ENCODE results near the gene POTEF.
"Not testable (repeated sequence)": the region's sequence is repeated elsewhere in the genome, so short reads cannot be mapped to it uniquely, and the experiment has no call there.

POTEF gene

DNA sequence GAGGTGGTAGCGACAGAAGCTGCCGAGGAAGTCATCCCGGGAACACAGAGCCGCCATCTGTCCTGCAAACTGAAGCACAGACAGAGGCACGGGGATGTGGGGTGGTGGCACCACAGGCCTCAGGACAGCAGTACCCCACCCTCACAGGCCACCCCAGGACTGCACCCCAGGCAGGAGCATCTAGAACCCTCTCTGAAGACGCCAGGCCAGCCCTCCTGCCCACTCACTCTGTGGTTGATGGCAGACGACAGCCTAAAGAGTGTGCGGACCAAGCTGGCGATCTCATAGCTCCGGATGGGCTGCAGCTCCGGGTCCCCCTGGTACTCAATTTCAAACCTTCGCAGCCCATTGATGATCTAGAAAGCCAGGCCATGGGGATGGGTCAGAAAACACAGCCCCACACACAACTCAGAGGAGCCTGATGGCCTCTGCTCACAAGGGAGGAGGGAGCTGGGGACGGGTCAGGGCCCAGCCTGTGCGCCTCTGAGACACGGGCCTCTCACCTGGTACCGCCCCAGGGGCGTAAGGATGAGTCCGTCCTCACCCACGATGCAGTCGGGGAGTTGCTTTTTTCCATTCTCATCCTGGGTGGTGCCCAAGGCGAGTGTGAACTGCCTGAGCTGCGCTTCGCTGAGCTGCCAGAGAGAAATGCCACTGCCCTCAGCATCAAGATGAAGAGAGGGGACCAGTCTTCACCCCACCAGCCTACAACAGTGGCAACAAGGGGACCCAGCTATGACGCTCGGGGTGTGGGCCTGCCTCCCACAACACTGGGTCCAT, 24.0 kb upstream of the POTEF start:
- no peak for DNase-seq (ENCODE audit: low read depth in 3 of 3, low spot score in 1 of 3)

GRCh38 chr2:130152136-130152815, 23.3 kb upstream of the POTEF start:
- not testable (repeated sequence) for DNase-seq (ENCODE audit: low read depth in 3 of 3, low spot score in 1 of 3)

GRCh38 chr2:130151145-130151512, 22.1 kb upstream of the POTEF start:
- DNase-seq (ENCODE audit: low read depth in 3 of 3, low spot score in 1 of 3), result not testable (repeated sequence)

DNA sequence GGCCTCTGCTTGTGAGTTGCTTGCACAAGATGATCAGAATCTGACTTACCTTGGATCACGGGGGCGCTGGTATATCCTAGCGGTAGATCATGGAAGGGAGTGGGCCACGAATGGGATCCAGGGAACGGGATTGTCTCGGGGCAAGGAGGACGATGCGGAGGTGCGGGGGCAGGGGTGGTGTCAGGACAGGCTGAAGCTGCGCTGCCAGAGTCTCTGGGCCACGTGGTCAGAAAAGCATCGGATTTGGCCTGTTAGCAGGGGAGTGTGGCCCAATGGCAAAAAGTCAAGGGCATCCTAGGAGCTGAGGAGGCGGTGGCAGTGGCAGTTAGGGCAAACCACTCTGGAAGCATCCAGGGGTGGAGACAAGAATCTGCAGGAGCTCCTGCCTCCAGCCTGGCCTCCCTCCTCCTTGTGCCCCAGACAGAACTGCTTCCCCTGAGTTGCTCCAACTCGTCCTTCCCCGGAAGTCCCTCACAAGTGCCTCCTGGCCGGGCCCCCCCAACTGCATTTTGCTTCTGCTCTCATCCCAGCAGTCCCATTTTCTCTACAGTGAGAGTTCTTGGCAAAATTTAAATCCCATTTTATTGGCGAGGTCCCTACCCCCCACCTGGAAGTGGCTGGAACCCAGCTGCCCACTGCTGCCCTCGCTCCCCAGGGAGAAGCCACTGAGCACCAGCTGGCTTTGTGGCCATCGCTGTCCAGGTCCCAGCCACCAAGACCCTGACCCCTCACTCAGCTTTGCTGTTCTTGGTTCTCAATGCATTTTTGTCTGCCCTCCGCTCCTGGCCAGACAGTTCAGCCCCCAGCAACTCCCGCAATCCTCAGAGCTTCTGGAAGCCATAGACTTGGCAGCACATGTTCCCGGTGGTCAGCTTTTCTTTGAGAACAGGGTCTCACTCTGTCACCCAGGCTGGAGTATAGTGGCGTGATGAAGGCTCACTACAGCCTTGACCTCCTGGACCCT, 21.4 kb upstream of the POTEF start:
- DNase-seq (ENCODE audit: low read depth in 3 of 3, low spot score in 1 of 3), result no peak

GRCh38 chr2:130148515-130148914, 19.5 kb upstream of the POTEF start:
- not testable (repeated sequence) for DNase-seq (ENCODE audit: low read depth in 3 of 3, low spot score in 1 of 3)

- peak in 1 of 3 donors; percentile 24 for DNase-seq (ENCODE audit: low read depth in 3 of 3, low spot score in 1 of 3)
These were observed 16.0 kb upstream of the POTEF start, which contains the start of gene CCDC74B for GRCh38 chr2:130145006-130145414. Gene CCDC74B, minus strand, starts transcription at chr2:130145112. Its CDS starts 116 bp downstream, at chr2:130144996.

GRCh38 chr2:130143266-130144039, 14.4 kb upstream of the POTEF start:
- DNase-seq (ENCODE audit: low read depth in 3 of 3, low spot score in 1 of 3), result not testable (repeated sequence)

DNA sequence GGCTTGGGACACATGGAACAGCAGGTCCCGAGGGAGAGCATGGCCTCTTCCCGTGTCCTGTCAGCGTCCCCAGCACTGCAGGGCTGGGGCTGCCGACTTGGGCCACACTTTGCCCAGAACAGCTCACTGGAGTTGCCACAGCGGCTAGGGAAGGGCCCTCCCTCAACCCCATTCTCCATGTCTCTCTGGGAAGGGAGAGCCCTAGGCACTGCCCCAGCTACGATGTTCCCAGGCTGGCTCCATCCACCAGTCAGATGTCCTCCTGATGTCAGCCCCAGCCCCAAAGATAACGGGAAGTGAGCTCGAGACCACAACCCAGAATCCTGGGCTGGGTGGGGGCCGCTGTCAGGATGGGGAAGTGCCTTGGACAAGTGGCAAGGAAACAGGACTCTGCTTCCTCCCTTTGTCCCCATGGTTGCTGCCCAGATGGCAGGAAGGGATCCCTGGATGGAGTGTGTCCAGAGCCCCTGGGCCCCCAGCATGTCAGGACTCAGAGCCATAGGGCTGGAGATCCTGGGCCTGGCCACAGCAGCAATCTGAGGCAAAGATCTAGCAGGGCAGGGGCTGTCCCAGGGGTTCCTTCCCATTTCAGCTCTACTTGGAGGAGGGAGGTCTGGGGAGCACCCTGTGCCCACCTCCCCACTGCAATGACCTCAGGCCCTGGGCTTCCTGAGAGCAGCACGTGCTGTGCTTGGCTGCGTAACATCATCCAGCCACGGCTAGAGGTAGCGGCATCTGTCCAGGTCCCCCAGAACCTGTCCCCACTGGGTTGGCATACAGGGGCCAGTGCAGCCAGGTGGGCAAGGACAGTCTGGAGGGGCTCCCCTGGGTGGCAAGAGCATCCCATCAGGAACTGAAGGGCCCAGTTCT, 13.6 kb upstream of the POTEF start:
- not testable (repeated sequence) for DNase-seq (ENCODE audit: low read depth in 3 of 3, low spot score in 1 of 3)

DNA sequence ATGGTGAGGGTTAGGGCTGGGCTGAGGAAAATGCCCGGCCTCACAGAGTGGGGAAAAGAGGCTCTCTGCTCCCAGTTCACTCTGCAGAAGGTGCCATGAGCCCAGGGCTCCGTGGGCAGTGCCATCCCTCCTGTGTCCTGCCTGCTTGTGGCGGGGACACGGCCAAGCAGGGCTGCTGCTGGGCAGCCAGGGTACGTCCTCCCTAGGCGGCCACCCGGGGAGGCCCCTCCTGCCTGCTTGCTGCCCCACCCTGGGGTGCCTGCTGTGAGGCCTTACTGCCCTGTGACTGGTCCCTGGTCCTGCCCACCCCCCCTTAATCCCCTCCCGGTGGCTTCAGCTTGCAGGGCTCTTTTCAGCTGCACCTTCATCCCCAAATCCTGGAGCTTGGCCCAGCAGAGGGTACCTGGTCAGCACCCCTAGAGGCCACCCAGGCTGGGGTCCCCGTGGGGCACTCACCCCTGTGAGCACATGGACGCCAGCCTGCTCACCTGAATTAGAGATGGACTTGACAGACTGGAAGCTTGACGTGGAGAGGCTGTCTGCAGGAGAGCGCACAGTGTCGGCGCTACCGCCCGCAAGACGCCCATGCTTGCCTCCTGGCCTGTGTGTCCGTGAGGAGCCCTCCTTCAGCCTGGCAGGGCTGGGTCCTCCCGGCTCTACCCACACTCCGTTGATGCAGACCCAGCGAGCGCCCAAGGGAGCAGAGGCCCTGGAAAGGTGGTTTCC, 12.8 kb upstream of the POTEF start:
- not testable (repeated sequence) for DNase-seq (ENCODE audit: low read depth in 3 of 3, low spot score in 1 of 3)

DNA sequence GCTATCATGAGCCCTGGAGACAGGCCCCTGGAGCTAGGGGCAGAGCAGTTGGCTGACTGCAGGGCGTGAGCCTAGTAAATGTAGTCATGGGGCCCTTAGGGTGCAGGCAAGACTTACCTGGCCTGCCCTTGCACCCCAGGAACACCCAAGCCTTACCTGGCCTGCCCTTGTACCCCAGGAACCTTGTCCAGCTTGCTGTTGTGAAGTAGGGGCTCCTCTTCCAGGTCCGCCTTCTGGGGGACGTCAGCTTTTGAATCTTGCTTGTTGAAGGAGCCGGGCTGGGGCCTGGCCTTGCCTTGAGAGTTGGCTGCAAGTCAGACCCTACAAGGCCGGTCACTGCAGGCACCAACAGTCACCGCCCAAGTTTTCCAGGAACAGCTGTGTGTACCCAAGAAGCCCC, 12.0 kb upstream of the POTEF start:
- DNase-seq (ENCODE audit: low read depth in 3 of 3, low spot score in 1 of 3), result not testable (repeated sequence)

GRCh38 chr2:130140516-130140915, 11.5 kb upstream of the POTEF start:
- not testable (repeated sequence) for DNase-seq (ENCODE audit: low read depth in 3 of 3, low spot score in 1 of 3)

DNA sequence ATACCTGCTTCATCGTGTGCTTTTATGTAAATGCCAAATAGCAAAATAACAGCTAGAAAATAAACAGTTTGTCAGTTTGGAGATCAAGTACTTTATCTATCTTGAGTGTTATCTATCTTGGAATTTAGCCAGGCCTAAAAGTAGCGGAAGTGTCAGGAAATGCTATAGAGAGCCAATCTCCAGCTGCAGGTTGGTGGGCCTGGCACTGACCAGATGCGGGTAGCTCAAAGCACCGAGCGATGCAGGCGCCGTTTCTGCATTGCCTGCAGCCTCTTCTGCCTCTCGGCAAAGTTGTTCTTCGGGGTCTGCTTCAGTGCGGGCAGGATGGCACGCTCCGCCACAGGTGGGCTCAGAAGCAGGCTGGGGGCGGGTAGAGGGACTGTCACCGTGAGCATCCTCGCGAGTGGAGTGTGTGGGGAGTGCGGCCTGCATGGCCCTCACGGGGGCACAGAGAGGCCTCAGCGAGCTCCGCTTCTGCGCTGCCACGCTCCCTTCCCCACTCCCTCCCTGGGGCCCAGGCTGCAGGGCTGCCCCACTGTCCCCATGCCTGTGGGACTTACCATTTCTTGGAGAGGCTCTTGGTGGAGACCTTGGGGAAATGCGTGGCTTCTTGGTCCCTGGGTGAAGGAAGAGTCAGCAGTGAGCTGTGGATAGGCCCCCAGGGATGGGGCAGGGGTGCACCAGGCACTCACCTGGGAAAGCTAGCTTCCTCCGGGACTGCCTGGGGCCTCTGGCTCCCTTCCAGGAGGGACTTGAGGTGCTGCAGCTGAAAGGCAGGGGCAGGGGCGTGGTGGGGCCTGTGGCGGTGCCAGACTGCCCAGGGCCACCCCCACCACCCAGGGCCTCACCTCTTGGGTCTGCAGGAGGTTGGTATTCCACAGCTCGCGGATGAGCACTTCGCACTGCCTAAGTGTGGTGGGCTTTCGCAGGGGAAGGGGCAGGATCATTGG, 10.6 kb upstream of the POTEF start:
- not testable (repeated sequence) for DNase-seq (ENCODE audit: low read depth in 3 of 3, low spot score in 1 of 3)

- not testable (repeated sequence) for DNase-seq (ENCODE audit: low read depth in 3 of 3, low spot score in 1 of 3)
These were observed 9.8 kb upstream of the POTEF start for GRCh38 chr2:130138841-130139251.

DNA sequence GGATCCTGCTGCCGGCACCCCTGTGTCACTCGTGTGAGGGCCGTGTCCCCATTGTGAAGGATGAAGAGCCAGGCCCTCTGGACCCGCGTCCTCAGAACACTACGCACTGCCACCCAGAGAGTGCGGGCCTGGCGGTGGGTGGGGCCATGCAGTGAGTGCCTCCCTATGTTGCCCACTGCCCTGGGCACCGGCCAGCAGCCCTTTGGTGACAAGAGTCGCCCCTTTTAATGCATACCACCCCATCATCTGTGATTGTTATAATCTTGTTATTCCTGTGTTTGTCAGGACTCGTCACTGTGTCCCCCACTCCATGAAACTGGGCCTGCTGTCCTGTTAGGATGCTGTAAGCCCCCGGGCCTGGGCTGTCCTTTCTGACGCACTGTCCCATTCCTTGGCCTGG, 9.3 kb upstream of the POTEF start:
- DNase-seq (ENCODE audit: low read depth in 3 of 3, low spot score in 1 of 3), result not testable (repeated sequence)

DNA sequence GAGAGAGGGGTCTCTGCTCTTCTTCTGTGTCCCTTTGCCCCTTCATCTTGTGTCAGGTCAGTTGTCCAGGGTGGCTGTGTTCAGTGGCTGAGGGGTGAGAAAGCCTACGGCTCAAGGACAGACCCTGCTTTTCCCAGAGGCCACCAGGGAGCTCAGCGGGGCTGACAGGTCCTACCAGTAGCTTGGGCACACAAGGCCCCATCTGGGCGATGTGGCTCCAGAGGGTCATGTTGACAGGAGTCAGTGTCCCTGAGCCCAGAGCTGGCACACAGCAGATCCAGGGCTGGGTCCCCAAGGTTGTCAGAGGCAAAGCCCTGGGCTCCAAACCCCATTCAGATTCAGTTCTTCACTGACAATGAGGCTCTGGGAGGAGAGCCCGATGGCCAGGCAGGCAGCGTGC, 8.1 kb upstream of the POTEF start:
- DNase-seq (ENCODE audit: low read depth in 3 of 3, low spot score in 1 of 3), result not testable (repeated sequence)

- not testable (repeated sequence) for DNase-seq (ENCODE audit: low read depth in 3 of 3, low spot score in 1 of 3)
These were observed 7.5 kb upstream of the POTEF start for GRCh38 chr2:130136546-130136945.

DNA sequence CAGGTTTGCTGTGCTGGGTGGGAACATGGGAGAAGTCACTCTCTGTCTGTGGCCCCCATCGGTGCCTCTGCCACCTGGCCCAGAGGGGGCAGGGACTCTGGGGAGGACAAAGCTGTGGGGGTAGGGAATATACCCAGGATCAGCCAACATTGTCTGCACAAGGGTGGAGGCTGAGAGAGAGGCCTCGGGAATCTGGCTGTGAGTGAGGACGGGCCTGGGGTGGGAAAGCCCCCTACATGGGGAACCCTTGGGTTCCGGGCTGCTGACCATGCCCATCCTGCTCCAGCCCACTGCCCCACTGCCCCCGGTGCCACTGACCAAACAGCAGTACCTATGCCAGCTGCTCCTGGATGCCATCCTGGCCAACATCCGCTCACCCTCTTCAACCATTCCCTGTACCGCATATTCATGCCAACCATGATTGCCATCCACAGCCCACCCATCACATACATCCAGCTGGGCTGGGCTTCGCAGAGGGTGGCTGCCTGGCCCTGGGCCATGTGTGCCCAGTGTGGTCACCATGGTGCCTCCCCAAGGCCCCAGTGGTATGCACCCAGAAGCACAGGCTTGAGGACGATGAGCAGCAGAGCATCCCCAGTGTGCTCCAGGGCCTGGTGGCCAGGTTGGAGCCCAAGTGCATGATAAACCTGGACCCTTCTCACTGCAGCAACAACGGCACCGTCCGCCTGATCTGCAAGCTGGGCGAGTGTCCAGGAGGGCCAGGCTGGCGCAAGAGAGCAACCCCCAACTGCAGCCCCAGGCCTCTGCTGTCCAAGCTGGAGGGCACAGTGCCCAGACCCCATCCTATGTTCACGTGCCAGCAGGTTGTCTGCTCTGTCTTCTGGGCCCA, 6.9 kb upstream of the POTEF start:
- DNase-seq (ENCODE audit: low read depth in 3 of 3, low spot score in 1 of 3), result no peak
